AG09309 (cell line): ENCODE results near the gene PXK.

Experiments
- DNase-seq: peaks from one replicate; pipeline ENCODE4 v3.0.0-alpha.2; 2010; ENCODE audit warnings: low read depth
- H3K4me3 ChIP-seq: 2 replicates; pipeline ENCODE4 v1.5.1; 2011; ENCODE audit warnings: mild to moderate bottlenecking, low read depth, low read length, moderate library complexity; ENCODE audit not compliant: control insufficient read depth
- TF ChIP-seq, protein P1 (sequence below): IDR thresholded peaks from 2 replicates; pipeline ENCODE4 v1.5.1; 2011; ENCODE audit warnings: mild to moderate bottlenecking, low read depth, low read length, inconsistent platforms; ENCODE audit not compliant: insufficient read depth, control insufficient read depth; ENCODE audit errors: missing control alignments

PXK gene

DNA sequence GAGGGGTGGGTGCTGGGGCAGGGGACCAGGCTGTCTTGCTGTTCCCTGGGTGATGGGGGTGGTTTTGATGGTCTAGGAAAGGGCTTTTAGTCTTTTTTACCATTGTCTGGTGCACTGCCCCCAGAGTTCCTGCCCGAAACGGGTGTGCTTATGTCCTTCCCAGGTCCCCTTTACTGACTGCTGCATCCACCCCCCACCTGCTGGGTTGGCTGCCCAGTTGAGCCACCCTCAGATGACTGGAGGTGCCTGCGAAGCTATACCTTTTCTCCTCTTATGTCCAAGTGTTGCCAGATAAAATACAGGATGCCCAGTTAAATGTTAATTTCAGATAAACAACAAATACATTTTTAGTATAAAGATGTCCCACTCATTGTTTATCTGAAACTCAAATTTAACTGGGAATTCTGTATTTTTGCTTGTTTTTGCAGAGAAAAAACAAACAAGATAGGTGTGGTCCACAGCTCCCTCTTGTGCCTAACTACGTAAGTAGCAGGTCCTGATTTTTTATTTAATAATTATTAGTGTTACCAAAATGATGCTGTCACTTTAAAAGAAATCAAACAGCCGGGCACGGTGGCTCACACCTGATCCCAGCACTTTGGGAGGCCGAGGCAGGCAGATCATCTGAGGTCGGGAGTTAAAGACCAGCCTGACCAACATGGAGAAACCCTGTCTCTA lies 32.7 kb upstream of the PXK start:
- DNase-seq: peak; percentile 21
- TF ChIP-seq, protein P1, sequence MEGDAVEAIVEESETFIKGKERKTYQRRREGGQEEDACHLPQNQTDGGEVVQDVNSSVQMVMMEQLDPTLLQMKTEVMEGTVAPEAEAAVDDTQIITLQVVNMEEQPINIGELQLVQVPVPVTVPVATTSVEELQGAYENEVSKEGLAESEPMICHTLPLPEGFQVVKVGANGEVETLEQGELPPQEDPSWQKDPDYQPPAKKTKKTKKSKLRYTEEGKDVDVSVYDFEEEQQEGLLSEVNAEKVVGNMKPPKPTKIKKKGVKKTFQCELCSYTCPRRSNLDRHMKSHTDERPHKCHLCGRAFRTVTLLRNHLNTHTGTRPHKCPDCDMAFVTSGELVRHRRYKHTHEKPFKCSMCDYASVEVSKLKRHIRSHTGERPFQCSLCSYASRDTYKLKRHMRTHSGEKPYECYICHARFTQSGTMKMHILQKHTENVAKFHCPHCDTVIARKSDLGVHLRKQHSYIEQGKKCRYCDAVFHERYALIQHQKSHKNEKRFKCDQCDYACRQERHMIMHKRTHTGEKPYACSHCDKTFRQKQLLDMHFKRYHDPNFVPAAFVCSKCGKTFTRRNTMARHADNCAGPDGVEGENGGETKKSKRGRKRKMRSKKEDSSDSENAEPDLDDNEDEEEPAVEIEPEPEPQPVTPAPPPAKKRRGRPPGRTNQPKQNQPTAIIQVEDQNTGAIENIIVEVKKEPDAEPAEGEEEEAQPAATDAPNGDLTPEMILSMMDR: peak; percentile 61
- H3K4me3 ChIP-seq: no peak overlapping the region

DNA sequence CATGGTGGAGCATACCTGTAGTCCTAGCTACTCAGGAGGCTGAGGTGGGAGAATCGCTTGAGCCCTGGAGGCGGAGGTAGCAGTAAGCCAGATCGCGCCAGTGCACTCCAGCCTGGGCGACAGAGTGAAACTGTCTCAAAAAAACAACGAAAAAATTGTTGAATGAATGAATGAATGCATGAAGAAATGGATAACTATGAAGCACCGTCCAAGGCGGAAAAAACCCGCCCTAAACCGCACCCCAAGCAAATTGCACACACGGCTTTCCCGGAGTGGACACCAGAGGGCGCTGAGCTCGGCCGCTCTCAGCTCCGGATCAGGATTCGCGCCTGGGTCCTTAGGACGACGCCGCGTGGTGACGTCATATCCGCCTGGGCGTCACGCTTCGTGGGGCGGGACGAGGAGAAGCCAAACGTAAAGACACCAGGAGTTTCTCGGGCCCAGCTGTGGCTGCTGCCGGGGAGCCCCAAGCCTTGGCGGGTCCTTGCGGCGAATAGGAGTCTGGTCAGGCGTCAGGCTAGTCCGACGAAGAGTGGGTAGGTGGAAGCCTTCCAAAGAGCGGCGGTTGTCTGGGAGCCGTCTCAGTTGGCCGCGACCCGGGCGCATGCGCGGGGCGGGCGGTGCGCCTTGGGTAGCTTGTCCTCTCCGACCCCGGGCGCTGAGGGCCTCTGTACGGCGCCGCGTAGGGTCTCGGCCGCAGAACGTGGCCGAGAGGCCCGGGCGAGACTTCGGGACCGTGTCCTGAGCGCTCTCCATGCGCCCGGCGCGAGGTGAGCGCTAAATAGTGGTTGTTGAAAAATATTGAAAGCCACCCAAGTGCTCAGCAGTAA lies 26.6 kb upstream of the PXK start, which contains the start of the genes HTD2 and RPP14:
HTD2 (plus strand) TSS at position 639 of the 830 bp plus-strand sequence. CDS start 11,094 bp downstream, outside the sequence.
RPP14 (plus strand) TSS at position 364 of the 830 bp plus-strand sequence. CDS start 4,085 bp downstream, outside the sequence.
- peak within 1 kb of the TSS; percentile 57 for H3K4me3 ChIP-seq
- DNase-seq: peak; percentile 81
- TF ChIP-seq, protein P1: peak; percentile 98

DNA sequence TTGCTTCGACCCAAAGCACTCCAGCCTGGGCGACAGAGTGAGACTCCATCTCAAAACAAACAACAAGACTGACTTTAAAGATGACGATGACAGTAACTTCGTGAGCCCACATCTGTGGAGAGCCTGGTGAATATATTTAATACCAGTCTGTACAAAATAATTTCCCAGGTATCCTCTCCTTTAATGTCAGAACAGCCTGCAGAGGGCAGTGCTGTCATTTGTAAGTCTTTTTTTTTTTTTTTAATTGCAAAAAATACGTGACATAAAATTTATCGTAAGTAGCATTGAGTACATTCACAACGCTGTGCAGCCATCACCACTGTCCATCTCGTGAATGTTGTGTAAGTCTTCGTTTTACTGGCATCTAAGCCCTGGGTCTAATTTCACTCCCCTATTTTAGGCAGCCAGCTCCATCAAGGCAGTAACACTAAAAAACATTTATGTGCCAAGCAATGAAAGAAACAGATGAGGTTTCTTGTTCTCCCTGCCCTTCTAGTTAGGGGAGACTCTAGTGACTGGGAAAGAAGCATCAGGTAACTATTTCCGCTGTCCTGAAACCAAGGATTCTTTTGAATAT lies 25.0 kb upstream of the PXK start:
- peak; percentile 40 for DNase-seq
- TF ChIP-seq, protein P1: peak; percentile 52
- H3K4me3 ChIP-seq: peak overlapping the region; percentile 57

DNA sequence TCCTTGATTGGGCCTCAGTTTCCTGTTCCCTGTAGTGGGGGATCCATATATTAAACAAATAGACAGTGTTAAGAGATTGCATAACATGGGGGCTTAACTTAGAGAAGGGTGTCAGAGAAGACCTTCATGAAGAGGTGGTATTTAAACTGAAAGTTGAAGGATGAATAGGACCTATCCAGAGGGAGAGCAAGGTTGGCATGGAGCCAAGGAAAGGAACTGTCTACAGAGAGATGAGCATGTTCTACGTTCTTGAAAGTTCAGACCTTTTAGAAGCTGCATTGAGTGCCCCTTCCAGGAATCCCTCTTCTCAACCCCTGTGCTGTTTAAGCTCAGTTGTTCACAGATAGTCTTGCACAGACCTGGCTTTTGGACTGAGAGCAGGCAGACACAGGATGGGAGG lies 24.0 kb upstream of the PXK start:
- TF ChIP-seq, protein P1: no peak
- DNase-seq: no peak
- H3K4me3 ChIP-seq: no peak overlapping the region

DNA sequence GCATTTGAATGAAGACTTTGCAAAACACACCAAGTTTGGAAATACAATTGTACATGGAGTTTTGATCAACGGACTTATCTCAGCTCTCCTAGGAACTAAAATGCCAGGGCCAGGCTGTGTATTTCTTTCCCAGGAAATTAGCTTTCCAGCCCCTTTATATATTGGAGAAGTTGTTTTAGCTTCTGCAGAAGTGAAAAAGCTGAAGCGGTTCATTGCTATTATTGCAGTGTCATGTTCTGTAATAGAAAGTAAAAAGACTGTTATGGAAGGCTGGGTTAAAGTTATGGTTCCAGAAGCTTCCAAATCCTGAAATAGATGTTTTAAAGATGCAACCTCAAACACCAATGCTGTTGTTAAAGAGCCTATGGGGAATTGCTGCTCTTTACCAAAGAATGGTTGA lies 14.9 kb upstream of the PXK start:
- H3K4me3 ChIP-seq: no peak overlapping the region
- no peak for DNase-seq
- TF ChIP-seq, protein P1: no peak

DNA sequence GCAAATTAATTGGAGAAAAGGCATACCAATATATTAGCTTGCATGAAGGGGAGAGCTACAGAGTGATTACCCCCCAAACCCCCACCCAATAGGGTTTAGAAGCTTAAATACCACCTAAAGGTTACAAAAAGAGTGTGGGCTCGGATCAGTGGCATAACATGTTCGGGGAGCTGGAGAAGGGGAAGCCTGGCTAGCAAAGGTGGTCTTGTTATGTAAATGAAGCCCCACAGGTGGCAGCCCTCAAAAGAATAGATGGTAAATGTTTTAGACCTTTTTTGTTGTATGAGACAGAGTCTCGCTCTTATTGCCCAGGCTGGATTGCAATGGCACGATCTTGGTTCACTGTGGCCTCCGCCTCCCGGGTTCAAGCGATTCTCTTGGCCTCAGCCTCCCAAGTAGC lies 10.9 kb upstream of the PXK start:
- TF ChIP-seq, protein P1: no peak
- DNase-seq: no peak
- no peak overlapping the region for H3K4me3 ChIP-seq
